Measurements from ENCODE around the gene TNFRSF8. TPM values are rescaled to one million over a fixed set of nuclear protein-coding genes. Genes with fewer than 3 reads are reported as not detected.
"Not testable (repeated sequence)": the region's sequence is repeated elsewhere in the genome, so short reads cannot be mapped to it uniquely, and the experiment has no call there.

Gene TNFRSF8
- total RNA-seq, 6 experiments from 2014 or later: 0.07 TPM; not detected in 5

DNA sequence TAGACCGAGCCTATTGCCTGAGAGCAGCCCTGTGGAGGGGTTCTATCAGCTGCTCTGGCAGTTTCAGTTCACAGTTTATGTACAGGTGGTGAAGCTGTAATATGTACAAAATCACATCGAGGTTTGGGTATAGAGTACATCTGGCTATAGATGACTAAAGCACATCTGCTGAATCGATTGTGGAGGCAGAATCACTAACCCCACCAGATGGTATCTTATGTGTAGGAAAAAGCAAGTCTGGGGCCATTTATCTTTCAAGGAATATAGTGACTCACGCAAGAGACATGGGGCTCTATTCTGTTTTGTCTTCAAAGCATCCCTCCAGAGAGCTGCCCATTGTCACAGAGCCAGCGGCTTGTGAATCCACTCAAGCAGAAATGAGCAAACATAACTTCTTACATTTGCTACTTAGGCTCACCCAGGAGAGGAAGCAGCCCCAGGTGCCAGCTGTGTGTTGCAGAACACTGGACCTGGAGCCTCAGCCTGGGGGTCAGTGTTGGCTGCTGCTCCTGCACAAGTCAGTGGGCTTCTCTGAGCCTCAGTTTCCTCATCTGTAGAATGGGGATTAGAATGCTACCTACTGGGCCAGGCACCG lies 22.5 kb upstream of the TNFRSF8 start:
- Mint-ChIP-seq H3K27ac (no peak overlapping the region), H3K4me1 (ENCODE audit: low read depth) (peaks cover 7% of the 10 kb centered on the region), H3K36me3 (ENCODE audit: low read depth) (no peaks in the 10 kb centered on the region), H3K9me3 (no peaks in the 10 kb centered on the region), H3K4me3 (no peak overlapping the region; the same call in 1 of the 2 replicates), H3K27me3 (ENCODE audit: insufficient read depth) (peaks cover 17% of the 10 kb centered on the region)
- peak; percentile 68 for DNase-seq
- TF ChIP-seq, protein P1, sequence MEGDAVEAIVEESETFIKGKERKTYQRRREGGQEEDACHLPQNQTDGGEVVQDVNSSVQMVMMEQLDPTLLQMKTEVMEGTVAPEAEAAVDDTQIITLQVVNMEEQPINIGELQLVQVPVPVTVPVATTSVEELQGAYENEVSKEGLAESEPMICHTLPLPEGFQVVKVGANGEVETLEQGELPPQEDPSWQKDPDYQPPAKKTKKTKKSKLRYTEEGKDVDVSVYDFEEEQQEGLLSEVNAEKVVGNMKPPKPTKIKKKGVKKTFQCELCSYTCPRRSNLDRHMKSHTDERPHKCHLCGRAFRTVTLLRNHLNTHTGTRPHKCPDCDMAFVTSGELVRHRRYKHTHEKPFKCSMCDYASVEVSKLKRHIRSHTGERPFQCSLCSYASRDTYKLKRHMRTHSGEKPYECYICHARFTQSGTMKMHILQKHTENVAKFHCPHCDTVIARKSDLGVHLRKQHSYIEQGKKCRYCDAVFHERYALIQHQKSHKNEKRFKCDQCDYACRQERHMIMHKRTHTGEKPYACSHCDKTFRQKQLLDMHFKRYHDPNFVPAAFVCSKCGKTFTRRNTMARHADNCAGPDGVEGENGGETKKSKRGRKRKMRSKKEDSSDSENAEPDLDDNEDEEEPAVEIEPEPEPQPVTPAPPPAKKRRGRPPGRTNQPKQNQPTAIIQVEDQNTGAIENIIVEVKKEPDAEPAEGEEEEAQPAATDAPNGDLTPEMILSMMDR (IDR thresholded peaks at IDR 0.05): no peak

DNA sequence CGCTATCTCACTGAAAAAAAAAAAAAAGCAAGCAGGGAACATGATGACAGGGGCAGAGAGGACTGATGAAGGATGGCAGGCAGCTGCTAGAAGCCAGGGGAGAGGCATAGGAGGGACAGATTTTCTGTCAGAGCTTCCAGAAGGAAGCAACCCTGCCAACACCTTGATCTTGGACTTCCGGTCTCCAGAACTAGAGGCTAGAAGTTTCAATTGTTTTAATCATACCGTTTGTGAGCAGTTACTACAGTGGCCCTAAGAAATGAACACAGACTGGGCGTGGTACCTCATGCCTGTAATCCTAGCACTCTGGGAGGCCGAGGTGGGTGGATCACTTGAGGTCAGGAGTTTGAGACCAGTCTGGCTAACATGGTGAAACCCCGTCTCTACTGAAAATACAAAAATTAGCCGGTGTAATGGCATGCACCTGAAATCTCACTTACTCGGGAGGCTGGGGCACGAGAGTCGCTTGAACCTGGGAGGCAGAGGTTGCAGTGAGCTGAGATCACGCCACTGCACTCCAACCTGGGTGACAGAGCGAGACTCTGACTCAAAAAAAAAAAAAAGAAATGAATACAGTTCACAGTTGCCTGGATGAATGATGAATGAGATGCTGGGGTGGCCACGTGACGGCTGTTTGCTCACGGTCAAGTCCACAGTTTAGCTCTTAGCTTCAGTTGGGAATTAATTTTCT lies 18.8 kb upstream of the TNFRSF8 start:
- not testable (repeated sequence) for H3K36me3 Mint-ChIP-seq (ENCODE audit: low read depth); H3K27ac Mint-ChIP-seq
- H3K27me3 Mint-ChIP-seq (ENCODE audit: insufficient read depth): peaks cover 16% of the 10 kb centered on the region

DNA sequence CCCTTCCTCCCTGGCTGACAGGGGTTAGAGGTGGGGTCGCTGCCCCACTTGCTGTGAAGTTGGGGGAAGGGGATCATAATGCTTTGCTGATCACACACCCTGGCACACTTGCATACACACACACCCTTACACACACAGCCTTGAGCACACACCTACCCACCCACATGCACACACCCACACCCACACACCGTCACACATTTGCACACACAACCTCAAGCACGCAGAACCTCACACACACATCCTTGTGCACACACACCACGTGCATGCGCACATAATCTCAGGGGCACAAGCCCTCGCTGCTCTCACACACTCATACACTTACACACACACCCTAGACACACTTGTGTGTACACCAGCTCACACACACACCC lies 16.4 kb upstream of the TNFRSF8 start:
- no peaks in the 10 kb centered on the region for H3K36me3 Mint-ChIP-seq (ENCODE audit: low read depth)
- H3K4me1 Mint-ChIP-seq (ENCODE audit: low read depth): peaks cover 3% of the 10 kb centered on the region
- no peak for DNase-seq
- peaks cover 16% of the 10 kb centered on the region for H3K27me3 Mint-ChIP-seq (ENCODE audit: insufficient read depth)
- no peak overlapping the region for H3K27ac Mint-ChIP-seq
- TF ChIP-seq, protein P1 (IDR thresholded peaks at IDR 0.05): no peak
- H3K4me3 Mint-ChIP-seq: no peak overlapping the region
- no peaks in the 10 kb centered on the region for H3K9me3 Mint-ChIP-seq

More for the DNA sequence above, 18.8 kb upstream of the TNFRSF8 start:
- DNase-seq; H3K9me3 Mint-ChIP-seq; H3K4me3 Mint-ChIP-seq; H3K4me1 Mint-ChIP-seq (ENCODE audit: low read depth): not testable (repeated sequence)

DNA sequence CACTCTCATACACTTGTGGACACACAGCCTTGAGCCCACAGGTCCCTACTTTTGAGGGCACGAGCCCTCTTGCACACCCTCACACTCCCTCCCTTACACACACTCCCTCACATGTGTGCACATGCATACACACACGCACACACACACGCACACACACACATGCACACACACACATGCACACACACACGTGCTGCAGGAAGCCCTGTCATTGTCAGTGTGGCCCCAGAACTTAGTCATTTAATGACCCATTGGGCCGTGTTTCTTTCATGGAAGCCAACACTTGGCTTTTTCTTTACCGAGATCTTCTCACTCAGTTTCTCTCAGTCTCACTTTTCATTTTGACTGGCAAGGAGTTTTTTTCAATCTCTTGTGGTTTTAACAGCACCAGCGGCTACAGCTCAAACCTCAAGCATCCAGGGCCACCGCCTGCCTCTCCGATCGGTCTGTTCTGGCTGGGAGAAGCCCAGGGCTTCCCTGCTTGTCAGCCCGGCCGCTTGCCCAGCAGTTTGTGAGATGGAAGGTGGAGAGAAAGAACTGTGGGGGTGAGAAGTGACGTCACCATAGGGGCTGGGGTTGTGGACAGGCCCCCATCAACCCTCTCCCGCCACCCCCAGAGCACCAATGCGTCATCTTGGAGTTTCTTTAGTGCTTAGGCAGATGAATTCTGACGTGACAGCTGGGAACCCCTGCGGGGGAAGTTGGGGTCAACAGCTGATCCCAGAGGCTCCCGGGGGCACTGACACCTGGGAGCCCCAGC lies 15.8 kb upstream of the TNFRSF8 start:
- DNase-seq: no peak
- peaks cover 16% of the 10 kb centered on the region for H3K27me3 Mint-ChIP-seq (ENCODE audit: insufficient read depth)
- H3K27ac Mint-ChIP-seq: no peak overlapping the region
- H3K36me3 Mint-ChIP-seq (ENCODE audit: low read depth): no peaks in the 10 kb centered on the region
- H3K4me1 Mint-ChIP-seq (ENCODE audit: low read depth): peaks cover 9% of the 10 kb centered on the region
- H3K4me3 Mint-ChIP-seq: no peak overlapping the region
- TF ChIP-seq, protein P1 (IDR thresholded peaks at IDR 0.05): no peak
- no peaks in the 10 kb centered on the region for H3K9me3 Mint-ChIP-seq

DNA sequence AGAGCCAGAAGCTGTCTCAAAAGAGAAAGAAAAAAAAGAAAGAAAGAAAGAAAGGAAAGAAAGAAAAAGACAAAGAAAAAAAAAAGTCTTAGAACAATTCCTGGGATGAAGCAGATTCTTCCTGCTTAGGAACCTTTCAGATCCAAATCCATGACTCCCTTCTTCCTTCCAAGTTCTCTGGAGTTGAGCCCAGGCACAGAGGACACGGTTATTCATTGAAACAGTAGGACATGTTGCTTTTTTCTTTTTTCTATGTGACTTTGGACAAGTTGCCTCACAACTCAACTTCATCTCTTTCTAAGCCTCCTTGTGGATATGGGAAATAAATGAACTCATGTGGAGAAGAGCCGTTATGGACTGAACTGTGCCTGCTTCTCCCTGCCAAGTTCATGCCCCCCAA lies 14.7 kb upstream of the TNFRSF8 start:
- peaks cover 15% of the 10 kb centered on the region for H3K4me1 Mint-ChIP-seq (ENCODE audit: low read depth)
- H3K36me3 Mint-ChIP-seq (ENCODE audit: low read depth): no peaks in the 10 kb centered on the region
- no peak overlapping the region for H3K4me3 Mint-ChIP-seq
- TF ChIP-seq, protein P1 (IDR thresholded peaks at IDR 0.05): no peak
- no peak overlapping the region for H3K27ac Mint-ChIP-seq
- no peak for DNase-seq
- no peaks in the 10 kb centered on the region for H3K9me3 Mint-ChIP-seq
- peaks cover 16% of the 10 kb centered on the region for H3K27me3 Mint-ChIP-seq (ENCODE audit: insufficient read depth)

DNA sequence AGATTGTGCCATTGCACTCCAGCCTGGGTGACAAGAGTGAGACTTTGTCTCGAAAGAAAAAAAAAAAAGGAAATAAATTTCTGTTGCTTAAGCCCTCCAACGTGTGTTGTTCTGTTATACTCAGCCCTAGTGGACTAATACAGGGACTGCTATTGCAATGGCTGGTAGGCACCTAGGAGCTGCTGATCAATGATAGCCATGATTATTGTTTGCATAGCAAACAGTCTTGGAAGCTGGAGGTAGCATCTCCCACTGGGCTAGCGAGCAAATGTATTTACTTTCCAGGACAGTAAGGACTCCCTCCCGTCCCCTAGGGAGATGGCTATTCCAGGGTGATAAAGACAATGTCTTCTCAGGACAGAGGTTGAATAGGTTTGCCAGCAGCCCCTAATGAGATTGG lies 13.5 kb upstream of the TNFRSF8 start:
- peaks cover 9% of the 10 kb centered on the region for H3K27me3 Mint-ChIP-seq (ENCODE audit: insufficient read depth)
- H3K36me3 Mint-ChIP-seq (ENCODE audit: low read depth): no peaks in the 10 kb centered on the region
- H3K9me3 Mint-ChIP-seq: no peaks in the 10 kb centered on the region
- no peak overlapping the region for H3K27ac Mint-ChIP-seq
- TF ChIP-seq, protein P1 (IDR thresholded peaks at IDR 0.05): peak; percentile 21; the same call in 1 of the 2 replicates
- H3K4me1 Mint-ChIP-seq (ENCODE audit: low read depth): peaks cover 15% of the 10 kb centered on the region
- H3K4me3 Mint-ChIP-seq: no peak overlapping the region
- DNase-seq: no peak

Measured in HFFc6 (cell line).